ENCODE results near the gene DLGAP3. TPM values are rescaled to one million over a fixed set of nuclear protein-coding genes. Genes with fewer than 3 reads are reported as not detected.

Gene DLGAP3
- total and polyA plus RNA-seq, 2 donors (not counting 3 experiments of a cell fraction or from before 2014, with no cell fraction given), result 0.04 to 0.20 TPM

- peak; percentile 56 for FAIRE-seq
These were observed 85.2 kb downstream of the DLGAP3 start for GRCh38 chr1:34844252-34844634.

More at GRCh38 chr1:34844252-34844634, 85.2 kb downstream of the DLGAP3 start:
- H3K9me1 ChIP-seq (replicated peaks; ENCODE audit: control insufficient read depth, extremely low read depth, insufficient read depth, low read length), result no peaks in the 10 kb centered on the region
- ChIA-PET POLR2A (no interaction called here), CTCF (interaction anchor here (1.5 to 3.7 kb wide), 4 partner anchors 9 to 58 kb away, joined by 7 to 49 read pairs (median 9); partner anchors contain the start of gene SMIM12)
- H3K9me3 ChIP-seq (replicated peaks; ENCODE audit: control insufficient read depth, insufficient read depth, low read length), result no peaks in the 10 kb centered on the region
- DNase-seq (ENCODE audit: low read depth, low spot score), result peak; percentile 77
- no peaks in the 10 kb centered on the region for H3K27me3 ChIP-seq (ENCODE audit: control insufficient read depth in 2 of 2, insufficient read depth in 2 of 2, low read length in 2 of 2)
- no peak overlapping the region for H2AFZ ChIP-seq (ENCODE audit: low read depth, low read length)
- no peaks in the 10 kb centered on the region for H4K20me1 ChIP-seq (replicated peaks; ENCODE audit: control insufficient read depth, extremely low read depth, insufficient read depth, low read length)
- H3K4me3 ChIP-seq (replicated peaks in 1 of 3; ENCODE audit: insufficient read depth in 1 of 3, low read depth in 1 of 3, low read length in 3 of 3), result no peak overlapping the region
- no TSS peak for BruUV-seq (replicated peaks)
- peak overlapping the region; percentile 73 for H3K27ac ChIP-seq (ENCODE audit: insufficient read depth, low read depth, low read length)
- TF ChIP-seq POLR2AphosphoS5 (IDR thresholded peaks at IDR 0.05; ENCODE audit: insufficient read depth, low read depth, low read length) (no peak), POLR2A (IDR thresholded peaks at IDR 0.05; ENCODE audit: low read depth, low read length) (no peak), FOS (IDR thresholded peaks at IDR 0.05; ENCODE audit: borderline replicate concordance, insufficient read depth, low read length) (no peak), GATA2 (IDR thresholded peaks at IDR 0.05; ENCODE audit: insufficient read depth, insufficient read length, low read depth, low read length) (no peak), CTCF (IDR thresholded peaks at IDR 0.05; ENCODE audit: extremely low read depth in 1 of 2, insufficient read depth in 1 of 2, low read depth in 1 of 2, low read length in 2 of 2) (no peak), MYC (IDR thresholded peaks at IDR 0.05; ENCODE audit: low read depth, low read length) (no peak), MAX (IDR thresholded peaks at IDR 0.05; ENCODE audit: insufficient read depth, insufficient read length) (no peak), EZH2 (IDR thresholded peaks at IDR 0.05; ENCODE audit: borderline replicate concordance, low read depth, low read length, severe bottlenecking) (no peak), JUN (IDR thresholded peaks at IDR 0.05; ENCODE audit: borderline replicate concordance, insufficient read depth, insufficient read length, low read depth) (no peak)
- dilution Hi-C loops (cut with MboI; ENCODE audit: extremely low pct_ligation_motif_present, low sequenced_read_pairs), result no loop called here
- no peaks in the 10 kb centered on the region for H3K36me3 ChIP-seq (ENCODE audit: control insufficient read depth in 2 of 2, extremely low read depth in 1 of 2, insufficient read depth in 2 of 2, low read length in 2 of 2)
- no peak overlapping the region for H3K9ac ChIP-seq (replicated peaks; ENCODE audit: extremely low read depth, insufficient read depth, low read length)
- peaks cover 30% of the 10 kb centered on the region for H3K4me1 ChIP-seq (ENCODE audit: control insufficient read depth, extremely low read depth, insufficient read depth, low read length)
- intact Hi-C loops (cut with micrococcal nuclease), result loop anchor here (1.0 kb wide), 2 partner anchors 9 to 19 kb away; no protein-coding TSS in a partner anchor
- H3K79me2 ChIP-seq (ENCODE audit: control insufficient read depth, insufficient read depth, low read length), result no peaks in the 10 kb centered on the region
- no peak overlapping the region for H3K4me2 ChIP-seq (ENCODE audit: insufficient read depth, low read length)
